LNCaP clone FGC (cell line): ENCODE measurements around the gene ARMC7.
"Not testable (repeated sequence)": the region's sequence is repeated elsewhere in the genome, so short reads cannot be mapped to it uniquely, and the experiment has no call there.

Experiments used
- DNase-seq: peaks from one replicate; pipeline ENCODE4 v3.0.0-alpha.2; 2011; ENCODE audit warnings: low read depth
- H3K4me3 ChIP-seq: 2 replicates; pipeline ENCODE4 v1.5.1; 2011; ENCODE audit warnings: mild to moderate bottlenecking, low read depth, low read length, control low read depth
- TF ChIP-seq, protein P1 (sequence below): IDR thresholded peaks from 2 replicates; pipeline ENCODE4 v1.5.1; 2012; ENCODE audit warnings: mild to moderate bottlenecking; ENCODE audit not compliant: control insufficient read depth, insufficient read depth; ENCODE audit errors: extremely low read depth

The ARMC7 gene

DNA sequence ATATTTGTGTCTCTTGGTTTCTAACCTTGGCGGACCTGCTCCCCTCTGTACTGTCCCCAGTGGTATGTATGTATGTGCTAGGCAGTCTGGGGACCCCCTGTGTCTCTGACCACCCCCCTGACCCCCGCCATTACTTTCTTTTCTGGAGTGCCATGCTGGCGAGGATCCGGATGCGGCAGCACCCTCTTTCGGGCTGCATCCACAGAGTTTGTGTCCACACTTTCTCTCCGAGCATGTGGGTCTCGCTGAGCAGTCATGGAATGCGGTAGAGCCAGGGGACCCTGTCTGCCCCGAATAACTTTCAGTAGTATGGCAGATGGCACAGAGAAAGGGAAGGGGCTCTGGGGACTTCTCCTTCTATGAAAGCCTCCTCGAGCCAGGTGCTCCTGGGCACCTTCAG is 45.7 kb upstream of the ARMC7 start:
- DNase-seq: no peak
- no peak overlapping the region for H3K4me3 ChIP-seq
- TF ChIP-seq, protein P1, sequence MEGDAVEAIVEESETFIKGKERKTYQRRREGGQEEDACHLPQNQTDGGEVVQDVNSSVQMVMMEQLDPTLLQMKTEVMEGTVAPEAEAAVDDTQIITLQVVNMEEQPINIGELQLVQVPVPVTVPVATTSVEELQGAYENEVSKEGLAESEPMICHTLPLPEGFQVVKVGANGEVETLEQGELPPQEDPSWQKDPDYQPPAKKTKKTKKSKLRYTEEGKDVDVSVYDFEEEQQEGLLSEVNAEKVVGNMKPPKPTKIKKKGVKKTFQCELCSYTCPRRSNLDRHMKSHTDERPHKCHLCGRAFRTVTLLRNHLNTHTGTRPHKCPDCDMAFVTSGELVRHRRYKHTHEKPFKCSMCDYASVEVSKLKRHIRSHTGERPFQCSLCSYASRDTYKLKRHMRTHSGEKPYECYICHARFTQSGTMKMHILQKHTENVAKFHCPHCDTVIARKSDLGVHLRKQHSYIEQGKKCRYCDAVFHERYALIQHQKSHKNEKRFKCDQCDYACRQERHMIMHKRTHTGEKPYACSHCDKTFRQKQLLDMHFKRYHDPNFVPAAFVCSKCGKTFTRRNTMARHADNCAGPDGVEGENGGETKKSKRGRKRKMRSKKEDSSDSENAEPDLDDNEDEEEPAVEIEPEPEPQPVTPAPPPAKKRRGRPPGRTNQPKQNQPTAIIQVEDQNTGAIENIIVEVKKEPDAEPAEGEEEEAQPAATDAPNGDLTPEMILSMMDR: no peak

DNA sequence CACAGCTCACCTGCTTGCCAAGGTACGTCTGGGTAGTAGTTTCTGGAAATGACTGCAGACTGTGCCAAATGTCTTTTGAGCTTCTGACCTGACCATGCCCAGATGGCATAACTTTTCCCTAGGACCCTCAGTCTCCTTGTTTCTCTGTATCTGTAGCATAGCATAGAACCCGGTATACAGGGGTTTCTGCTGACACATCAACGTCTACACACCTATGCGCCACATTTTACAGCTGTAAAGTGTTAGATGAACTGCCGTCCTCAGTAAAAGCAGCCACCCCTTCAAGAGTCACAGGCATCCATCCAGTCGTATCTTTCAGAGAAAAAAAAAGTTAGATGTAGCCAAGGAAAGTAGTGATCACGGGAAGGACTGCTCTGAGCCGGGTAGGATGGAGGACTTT is 45.3 kb upstream of the ARMC7 start:
- no peak overlapping the region for H3K4me3 ChIP-seq
- TF ChIP-seq, protein P1: no peak
- DNase-seq: no peak

DNA sequence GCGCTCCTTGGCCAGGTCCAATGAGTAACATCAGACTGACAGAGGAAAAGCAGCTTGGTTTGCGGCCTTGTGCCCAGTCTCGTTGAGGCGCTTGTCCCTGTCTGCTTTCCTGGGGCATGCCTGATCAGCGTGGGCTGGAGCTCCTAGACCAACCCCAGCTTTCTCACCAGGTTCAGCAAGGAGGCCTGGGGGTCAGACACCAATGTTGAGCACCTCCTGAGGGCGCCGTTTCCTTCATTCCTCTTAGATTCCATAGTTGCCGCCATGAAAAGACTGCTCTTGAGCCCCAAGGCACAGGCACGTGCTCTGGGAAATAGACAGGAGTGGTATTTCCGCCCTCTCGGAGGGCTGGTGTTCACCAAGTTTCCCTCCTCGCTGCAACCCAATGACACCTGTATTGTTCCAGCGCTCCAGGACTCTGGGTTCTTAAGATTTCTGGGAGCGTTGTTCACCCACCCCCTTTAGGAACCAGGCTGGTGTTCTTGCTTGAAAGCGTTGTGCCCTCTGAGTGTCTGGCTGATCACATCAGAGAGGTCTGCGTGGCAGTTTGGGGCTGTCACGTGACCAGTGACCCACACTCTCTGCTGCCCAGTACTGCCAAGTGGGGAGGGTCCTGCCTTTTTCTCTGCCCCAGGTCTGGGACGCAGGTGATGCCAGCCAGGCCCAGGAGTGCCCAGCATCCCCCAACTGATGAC is 44.8 kb upstream of the ARMC7 start:
- TF ChIP-seq, protein P1: no peak
- no peak for DNase-seq

DNA sequence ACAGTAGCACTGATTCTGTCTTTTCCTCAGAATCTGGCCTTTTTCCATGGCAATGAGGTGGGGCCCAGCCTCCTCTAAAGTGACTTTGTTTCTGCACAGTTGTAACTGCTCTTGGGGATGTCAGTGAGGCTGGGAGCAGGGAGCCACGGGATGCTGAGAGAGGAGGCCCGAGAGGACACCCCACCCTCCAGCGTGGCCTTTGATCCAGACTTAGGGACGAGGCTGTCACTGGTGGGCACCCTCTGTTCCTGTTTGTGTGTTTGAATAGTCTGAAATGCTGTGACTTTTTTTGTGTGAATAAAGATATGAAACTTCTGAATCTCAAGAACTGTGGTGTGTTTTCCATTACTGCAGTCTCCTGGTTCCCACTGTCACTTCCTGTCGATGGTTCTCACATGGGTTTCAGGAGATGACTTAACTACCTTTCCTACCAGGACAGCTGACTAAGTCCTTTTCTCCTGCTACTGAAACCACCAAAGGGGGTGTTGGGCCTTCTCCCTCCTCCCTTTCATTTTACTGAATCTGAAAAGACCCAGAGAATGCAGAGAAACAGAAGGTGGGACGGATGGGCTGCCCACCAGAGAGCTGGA is 44.1 kb upstream of the ARMC7 start:
- H3K4me3 ChIP-seq: no peak overlapping the region
- DNase-seq: no peak
- TF ChIP-seq, protein P1: no peak

More for the DNA sequence above, 44.8 kb upstream of the ARMC7 start:
- H3K4me3 ChIP-seq: no peak overlapping the region

DNA sequence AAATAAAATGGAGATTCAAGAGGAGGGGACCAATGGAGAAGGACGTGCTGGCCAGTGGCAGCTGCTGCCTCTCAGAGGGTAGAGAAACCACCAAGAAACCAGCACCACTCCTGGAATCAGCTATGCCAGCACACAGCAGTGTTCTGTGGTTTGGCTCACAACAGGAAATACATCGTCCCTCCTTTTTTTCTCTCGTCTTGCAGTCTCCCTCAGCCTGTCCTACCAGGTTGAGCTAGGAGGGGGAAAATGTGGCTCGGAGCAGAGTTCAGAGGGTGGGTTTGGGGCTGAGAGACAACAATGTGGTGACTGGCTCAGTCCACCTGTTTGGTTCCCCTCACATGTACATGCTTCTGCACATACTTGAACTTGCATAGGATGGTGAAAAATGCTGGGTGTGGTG is 41.9 kb upstream of the ARMC7 start:
- H3K4me3 ChIP-seq: no peak overlapping the region
- TF ChIP-seq, protein P1: no peak
- no peak for DNase-seq

DNA sequence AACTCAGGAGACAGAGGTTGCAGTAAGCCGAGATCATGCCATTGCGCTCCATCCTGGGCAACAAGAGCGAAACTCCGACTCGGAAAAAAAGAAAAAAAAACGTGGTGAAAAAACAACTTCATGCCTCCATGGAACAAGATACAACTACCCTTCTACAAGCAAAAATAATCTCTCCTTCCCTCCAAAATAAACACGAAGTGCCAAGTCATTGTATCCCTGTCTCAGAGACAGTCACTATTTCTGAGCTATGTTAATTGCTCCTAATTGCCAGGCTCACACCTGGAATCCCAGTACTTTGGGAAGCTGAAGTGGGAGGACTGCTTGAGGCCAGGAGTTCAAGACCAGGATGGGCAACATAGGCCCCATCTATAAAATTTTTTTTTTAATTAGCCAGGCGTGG is 41.0 kb upstream of the ARMC7 start:
- DNase-seq: no peak
- TF ChIP-seq, protein P1: no peak
- H3K4me3 ChIP-seq: no peak overlapping the region

DNA sequence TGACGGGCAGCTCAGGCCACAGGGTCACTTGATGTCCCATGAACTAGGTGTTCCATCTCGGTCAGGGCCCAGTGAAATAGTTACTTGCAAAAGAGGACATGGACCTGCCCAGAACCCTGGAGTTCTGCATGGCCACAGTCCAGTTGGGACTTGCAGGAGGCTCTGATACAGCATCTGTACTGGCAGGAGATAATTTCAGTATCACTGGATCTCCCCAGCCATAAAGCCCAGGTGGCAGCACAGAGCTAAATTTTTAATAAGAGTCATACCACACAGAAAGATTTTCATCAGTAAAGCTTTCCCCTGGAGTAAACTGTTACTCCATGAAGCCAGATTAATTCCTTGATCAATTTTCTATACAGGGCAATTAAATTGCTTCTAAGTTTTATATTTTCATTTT is 40.0 kb upstream of the ARMC7 start:
- TF ChIP-seq, protein P1: peak; percentile 41
- no peak overlapping the region for H3K4me3 ChIP-seq
- DNase-seq: no peak

DNA sequence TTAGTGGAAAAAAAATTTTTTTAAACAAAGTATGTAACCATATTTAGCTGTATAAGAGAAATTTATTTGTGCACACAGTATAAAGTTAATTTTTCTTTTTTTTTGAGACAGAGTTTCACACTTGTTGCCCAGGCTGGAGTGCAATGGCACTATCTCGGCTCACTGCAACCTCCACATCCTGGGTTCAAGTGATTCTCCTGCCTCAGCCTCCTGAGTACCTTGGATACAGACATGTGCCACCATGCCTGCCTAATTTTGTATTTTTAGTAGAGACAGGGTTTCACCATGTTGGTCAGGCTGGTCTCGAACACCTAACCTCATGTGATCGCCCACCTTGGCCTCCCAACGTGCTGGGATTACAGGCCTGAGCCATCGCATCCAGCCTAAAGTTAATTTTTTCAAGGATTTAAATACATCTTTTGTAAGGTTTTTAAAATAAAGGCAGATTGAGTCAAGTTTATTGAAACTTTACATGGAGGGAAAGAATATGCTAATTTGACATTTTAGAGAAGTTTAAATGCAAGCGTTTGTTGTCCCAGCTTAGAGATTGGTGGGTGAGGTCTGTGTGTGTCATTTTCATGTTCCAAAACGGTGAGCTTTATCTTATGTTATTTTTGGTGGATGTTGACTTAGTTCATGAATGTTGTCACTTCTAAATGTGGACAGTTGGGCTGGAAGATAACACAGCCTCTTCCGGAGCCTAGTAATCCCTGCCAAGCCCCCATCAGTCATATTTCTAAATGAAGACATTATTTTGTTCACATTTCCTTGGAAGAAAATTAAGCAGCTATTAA is 38.1 kb upstream of the ARMC7 start:
- not testable (repeated sequence) for H3K4me3 ChIP-seq, DNase-seq

DNA sequence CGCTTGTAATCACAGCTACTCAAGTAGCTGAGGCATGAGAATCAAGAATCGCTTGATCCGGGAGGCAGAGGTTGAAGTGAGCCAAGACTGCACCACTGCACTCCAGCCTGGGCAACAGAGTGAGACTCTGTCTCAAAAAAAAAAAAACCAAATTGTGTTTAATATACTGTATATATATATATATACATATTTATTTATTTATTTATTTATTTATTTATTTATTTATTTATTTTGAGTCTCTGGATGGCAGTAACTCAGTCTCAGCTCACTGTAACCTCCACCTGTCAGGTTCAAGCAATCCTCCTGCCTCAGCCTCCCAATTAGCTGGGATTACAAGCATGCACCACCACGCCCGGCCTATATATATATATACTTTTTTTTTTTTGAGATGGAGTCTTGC is 36.9 kb upstream of the ARMC7 start:
- not testable (repeated sequence) for DNase-seq, H3K4me3 ChIP-seq
